KOPT-K1 (cell line): Measurements from ENCODE around the gene EFR3B.
"Not testable (repeated sequence)": the region's sequence is repeated elsewhere in the genome, so short reads cannot be mapped to it uniquely, and the experiment has no call there.

ENCODE experiments used
- H3K27ac ChIP-seq: fragments of 200-600 bp; sonication (generic); 2 replicates; pipeline ENCODE4 v1.5.1; 2016; ENCODE audit warnings: antibody characterized with exemption, mild to moderate bottlenecking, low read depth, low read length; ENCODE audit not compliant: poor library complexity, severe bottlenecking
- H3K36me3 ChIP-seq: fragments of 200-600 bp; sonication (generic); 2 replicates; pipeline ENCODE4 v1.5.1; 2017; ENCODE audit warnings: antibody characterized with exemption, mild to moderate bottlenecking, low read length, moderate library complexity; ENCODE audit not compliant: insufficient read depth
- H3K9me3 ChIP-seq: fragments of 200-600 bp; sonication (generic); 2 replicates; pipeline ENCODE4 v1.5.1; 2017; ENCODE audit warnings: antibody characterized with exemption, low read length, mild to moderate bottlenecking; ENCODE audit not compliant: insufficient read depth, poor library complexity, severe bottlenecking

EFR3B gene

GRCh38 chr2:25159949-25160348 lies 118.1 kb downstream of the EFR3B start:
- H3K9me3 ChIP-seq, result no peaks in the 10 kb centered on the region
- no peak overlapping the region for H3K27ac ChIP-seq
- no peaks in the 10 kb centered on the region for H3K36me3 ChIP-seq

DNA sequence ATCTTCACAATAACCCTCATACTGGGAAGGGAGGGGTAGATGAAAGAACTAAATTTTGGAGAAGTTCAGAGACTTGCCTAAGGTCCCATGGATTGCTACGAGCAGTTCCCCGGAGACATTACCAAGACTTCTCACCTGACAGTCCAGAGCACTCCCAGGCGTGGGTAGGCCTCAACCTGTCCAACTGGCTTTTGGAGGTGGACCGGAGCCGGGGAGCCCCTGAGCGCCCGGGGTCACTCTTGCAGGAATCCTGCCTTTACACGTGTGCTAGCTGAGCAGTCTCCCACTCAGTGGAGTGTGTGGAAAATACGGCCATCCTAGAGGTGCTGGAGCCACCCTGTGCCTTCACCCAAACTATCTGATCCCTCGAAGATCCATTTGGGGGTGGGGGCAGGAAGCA lies 118.5 kb downstream of the EFR3B start:
- Histone ChIP-seq H3K36me3 (no peaks in the 10 kb centered on the region), H3K9me3 (no peaks in the 10 kb centered on the region), H3K27ac (no peak overlapping the region)

DNA sequence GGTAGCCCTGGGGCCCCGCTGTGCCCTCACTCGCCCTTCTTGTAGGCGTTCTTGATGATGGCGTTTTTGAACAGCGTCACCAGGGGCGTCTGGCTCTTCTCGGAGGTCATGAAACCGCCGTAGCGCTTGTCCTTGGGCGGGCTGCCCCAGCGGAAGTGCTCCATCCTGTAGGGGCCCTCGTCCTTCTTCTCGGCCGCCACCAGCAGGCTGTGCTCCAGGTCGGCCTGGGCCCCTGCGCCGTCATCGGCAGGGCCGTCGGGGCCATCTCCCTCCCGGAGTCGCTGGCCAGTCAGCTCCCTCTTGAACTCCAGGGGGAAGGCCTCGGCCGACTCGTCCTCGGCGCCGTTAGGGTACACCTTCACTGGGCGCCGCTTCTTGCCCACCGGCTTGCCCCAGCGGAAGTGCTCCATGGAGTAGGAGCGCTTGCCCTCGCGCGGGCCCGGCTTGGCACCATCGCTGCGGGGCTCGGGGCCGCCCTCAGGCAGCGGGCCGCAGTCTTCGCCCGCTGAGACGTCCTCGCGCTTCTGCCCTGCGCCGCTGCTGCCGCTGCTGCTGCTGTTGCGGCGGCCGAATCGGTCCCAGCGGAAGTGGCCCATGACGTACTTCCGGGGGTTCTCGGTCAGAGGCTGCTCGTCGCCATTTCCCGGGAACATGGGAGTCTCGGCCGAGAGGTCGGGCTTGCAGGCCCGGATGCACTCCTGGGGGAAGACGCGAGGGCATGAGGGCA lies 119.3 kb downstream of the EFR3B start:
- H3K36me3 ChIP-seq, result no peaks in the 10 kb centered on the region
- no peaks in the 10 kb centered on the region for H3K9me3 ChIP-seq
- H3K27ac ChIP-seq, result no peak overlapping the region

GRCh38 chr2:25162061-25162460 lies 120.2 kb downstream of the EFR3B start:
- not testable (repeated sequence) for H3K9me3 ChIP-seq, H3K27ac ChIP-seq, H3K36me3 ChIP-seq

DNA sequence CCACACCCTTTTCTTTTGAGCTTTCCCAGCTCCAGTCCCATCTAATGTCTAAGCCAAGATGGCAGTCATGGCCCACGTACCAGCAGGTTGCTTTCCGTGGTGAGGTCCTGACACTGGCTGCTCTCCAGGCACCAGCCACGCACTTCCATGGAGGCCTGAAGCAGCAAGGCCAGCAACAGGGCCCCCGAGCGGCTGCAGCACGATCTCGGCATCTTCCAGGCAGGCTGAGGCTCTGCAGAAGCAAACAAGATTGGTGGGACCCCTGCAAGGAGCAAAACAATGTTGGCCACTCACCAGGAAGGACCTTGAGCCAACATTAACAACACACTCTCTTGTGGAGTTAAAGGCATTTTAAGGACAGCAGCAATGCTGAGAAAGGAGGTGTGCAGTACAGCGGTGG lies 122.7 kb downstream of the EFR3B start:
- Histone ChIP-seq H3K9me3 (no peaks in the 10 kb centered on the region), H3K36me3 (no peaks in the 10 kb centered on the region), H3K27ac (no peak overlapping the region)

DNA sequence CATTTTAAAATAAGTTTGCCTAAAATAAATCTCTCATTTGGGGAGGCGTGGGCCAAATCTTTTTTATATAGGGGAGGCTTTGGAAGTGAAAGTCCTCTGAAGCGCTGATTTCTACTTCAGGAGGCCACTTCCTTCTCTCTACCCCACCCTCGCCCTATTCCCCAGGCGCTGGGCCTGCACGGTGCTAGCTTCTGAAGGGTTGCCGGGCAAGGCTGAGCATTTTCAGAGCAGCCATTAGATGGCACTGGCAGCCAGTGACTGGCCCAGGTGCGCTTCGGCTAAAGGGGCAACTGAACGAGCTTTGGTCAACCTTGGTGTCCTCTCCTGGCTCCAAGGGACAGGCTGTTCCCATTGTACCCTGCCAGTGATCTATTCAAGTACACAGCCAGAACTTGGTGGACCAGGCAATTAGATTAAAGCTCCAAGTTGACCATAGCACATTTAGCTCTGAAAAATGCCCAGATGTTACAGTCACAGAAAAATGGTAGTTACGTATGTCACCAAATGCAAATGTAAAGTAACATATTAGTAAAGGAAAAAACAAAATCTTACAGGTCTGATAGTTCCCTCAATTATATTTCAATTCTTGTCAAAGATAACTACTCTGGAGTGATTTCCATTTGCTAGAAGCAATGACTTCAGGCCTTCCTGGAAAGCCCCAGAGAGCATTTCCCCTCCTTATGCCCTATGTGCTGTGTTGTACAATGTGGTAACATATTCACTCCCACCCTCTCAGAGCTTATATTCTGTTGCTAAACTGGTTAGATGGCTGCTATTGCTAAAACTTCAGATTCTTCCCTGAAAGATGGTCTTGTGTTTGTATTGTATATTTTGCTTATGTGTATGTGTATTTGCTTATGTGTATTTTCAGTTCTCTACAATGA lies 124.4 kb downstream of the EFR3B start:
- H3K9me3 ChIP-seq, result no peaks in the 10 kb centered on the region
- H3K36me3 ChIP-seq, result no peaks in the 10 kb centered on the region
- H3K27ac ChIP-seq, result no peak overlapping the region

GRCh38 chr2:25168256-25169072 lies 126.6 kb downstream of the EFR3B start, which contains the start of gene POMC:
Gene POMC (minus strand): TSS chr2:25168580. CDS start chr2:25164772, 3,808 bp downstream.
- Histone ChIP-seq H3K9me3 (no peaks in the 10 kb centered on the region), H3K36me3 (no peaks in the 10 kb centered on the region), H3K27ac (no peak within 1 kb of the TSS)

DNA sequence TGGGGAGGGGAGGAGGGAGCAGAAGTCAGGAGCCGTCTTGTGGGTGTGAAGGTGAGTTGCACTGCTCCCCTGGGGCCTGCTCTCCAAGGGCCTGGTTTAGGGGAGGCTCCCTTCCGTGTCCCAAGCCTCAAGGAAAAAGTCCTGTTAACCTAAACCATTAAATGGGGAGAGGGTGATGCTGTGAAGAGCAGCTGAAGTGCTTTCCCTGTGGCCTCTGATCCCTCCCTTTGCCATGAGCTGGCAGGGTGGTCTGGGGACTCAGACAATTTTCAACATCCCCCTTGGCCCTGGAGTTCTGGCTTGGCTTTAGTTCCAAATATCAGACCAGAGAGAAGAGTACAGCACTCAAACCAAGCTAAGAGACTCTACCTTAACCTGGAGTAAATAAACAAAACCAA lies 127.2 kb downstream of the EFR3B start:
- Histone ChIP-seq H3K9me3 (no peaks in the 10 kb centered on the region), H3K36me3 (no peaks in the 10 kb centered on the region), H3K27ac (no peak overlapping the region)

DNA sequence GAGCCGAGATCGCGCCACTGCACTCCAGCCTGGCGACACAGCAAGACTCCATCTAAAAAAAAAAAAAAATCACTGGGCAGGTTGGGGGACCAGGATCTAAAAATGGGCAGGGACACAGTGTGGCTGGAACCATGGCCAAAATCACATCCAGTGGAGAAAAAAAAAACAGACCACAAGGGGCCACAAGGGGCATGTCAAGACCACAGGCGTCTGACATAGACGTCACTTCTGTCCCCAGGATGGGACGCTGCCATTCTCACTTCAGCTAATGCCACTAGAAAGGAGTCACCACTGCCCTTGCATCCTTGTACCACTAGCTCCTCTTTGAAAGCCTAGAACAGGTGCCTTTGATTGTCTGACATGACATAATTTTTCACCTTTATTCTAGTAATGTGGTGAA lies 129.0 kb downstream of the EFR3B start:
- no peaks in the 10 kb centered on the region for H3K36me3 ChIP-seq
- no peaks in the 10 kb centered on the region for H3K9me3 ChIP-seq
- no peak overlapping the region for H3K27ac ChIP-seq

GRCh38 chr2:25173719-25174118 lies 131.8 kb downstream of the EFR3B start:
- no peaks in the 10 kb centered on the region for H3K36me3 ChIP-seq
- no peaks in the 10 kb centered on the region for H3K9me3 ChIP-seq
- no peak overlapping the region for H3K27ac ChIP-seq

GRCh38 chr2:25174192-25174861 lies 132.5 kb downstream of the EFR3B start:
- H3K27ac ChIP-seq, result no peak overlapping the region
- H3K36me3 ChIP-seq, result no peaks in the 10 kb centered on the region
- H3K9me3 ChIP-seq, result no peaks in the 10 kb centered on the region

- no peaks in the 10 kb centered on the region for H3K9me3 ChIP-seq
- no peak overlapping the region for H3K27ac ChIP-seq
Measured at GRCh38 chr2:25176138-25176537, 134.3 kb downstream of the EFR3B start.

DNA sequence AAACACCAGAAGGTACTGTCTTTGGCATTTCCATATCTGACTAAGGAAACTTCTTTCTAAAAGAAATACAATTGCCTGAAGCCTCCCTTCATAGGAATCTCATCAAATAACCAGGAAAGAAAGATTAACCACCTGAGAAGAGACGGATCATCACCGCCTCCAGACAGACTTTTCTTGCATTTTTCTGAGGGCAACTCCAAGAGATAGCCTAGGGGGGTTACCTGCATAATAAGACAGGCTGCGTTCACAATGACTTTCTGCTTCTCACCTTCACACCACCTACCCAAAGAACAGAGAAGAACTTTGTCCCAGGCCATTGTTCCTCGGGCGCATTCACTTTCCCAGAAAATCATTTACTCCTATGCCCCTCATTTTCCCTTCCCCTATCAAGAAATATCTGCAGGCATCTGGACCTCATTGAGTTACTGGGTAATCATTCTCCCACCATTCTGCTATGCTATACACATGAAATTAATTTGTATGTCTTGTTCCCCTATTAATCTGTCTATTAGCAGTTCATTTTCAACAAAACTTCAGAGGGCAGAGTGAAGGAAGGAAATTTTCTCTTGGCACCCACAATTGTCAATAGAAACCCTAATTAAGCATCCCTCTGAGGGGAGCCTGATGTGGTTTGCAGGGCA lies 134.8 kb downstream of the EFR3B start:
- Histone ChIP-seq H3K36me3 (no peaks in the 10 kb centered on the region), H3K9me3 (no peaks in the 10 kb centered on the region), H3K27ac (no peak overlapping the region)

More at GRCh38 chr2:25176138-25176537, 134.3 kb downstream of the EFR3B start:
- no peaks in the 10 kb centered on the region for H3K36me3 ChIP-seq

DNA sequence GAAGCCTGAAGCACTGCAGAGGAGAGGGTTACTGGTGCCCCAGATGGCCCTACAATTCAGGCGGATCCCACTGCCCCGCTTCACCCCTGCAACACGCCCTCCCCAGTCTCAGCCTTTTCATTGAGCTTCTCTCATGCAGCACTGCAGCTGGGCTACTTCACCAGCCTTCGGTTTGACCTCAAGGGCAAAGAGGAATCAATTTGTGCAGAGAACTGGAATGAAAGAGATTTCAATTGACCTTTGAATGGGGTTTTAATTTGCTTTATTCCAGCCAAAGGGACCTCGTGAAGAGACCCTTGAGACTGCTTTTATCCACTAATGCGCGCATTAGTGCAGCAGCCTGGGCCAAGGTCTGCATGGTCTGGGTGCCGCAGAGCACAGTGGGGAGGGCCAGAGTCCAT lies 135.3 kb downstream of the EFR3B start:
- H3K27ac ChIP-seq, result no peak overlapping the region
- H3K36me3 ChIP-seq, result no peaks in the 10 kb centered on the region
- no peaks in the 10 kb centered on the region for H3K9me3 ChIP-seq
